CD4-positive, alpha-beta T cell treated with Interleukin-15 for 4 hours (primary cell): ENCODE measurements around the gene ACAD10.
"Not testable (repeated sequence)": the region's sequence is repeated elsewhere in the genome, so short reads cannot be mapped to it uniquely, and the experiment has no call there.

Source experiments
- DNase-seq: peaks from one replicate; pipeline ENCODE4 v3.0.0-alpha.2; 2020; ENCODE audit warnings: low spot score

The ACAD10 gene

GRCh38 chr12:111687255-111687654, 1.4 kb downstream of the ACAD10 start:
- peak; percentile 2 for DNase-seq

GRCh38 chr12:111687952-111688351, 2.1 kb downstream of the ACAD10 start:
- no peak for DNase-seq

- no peak for DNase-seq
These were observed 5.4 kb downstream of the ACAD10 start for GRCh38 chr12:111691262-111691661.

- DNase-seq: no peak
These were observed 6.8 kb downstream of the ACAD10 start for GRCh38 chr12:111692575-111693210.

- no peak for DNase-seq
These were observed 8.0 kb downstream of the ACAD10 start for GRCh38 chr12:111693818-111694217.

GRCh38 chr12:111699962-111700361, 14.1 kb downstream of the ACAD10 start:
- no peak for DNase-seq

GRCh38 chr12:111705672-111706071, 19.8 kb downstream of the ACAD10 start:
- DNase-seq: no peak

- no peak for DNase-seq
These were observed 20.3 kb downstream of the ACAD10 start for GRCh38 chr12:111706145-111706544.

GRCh38 chr12:111715279-111715678, 29.4 kb downstream of the ACAD10 start:
- DNase-seq: no peak

GRCh38 chr12:111719316-111719715, 33.5 kb downstream of the ACAD10 start:
- not testable (repeated sequence) for DNase-seq

- no peak for DNase-seq
These were observed 34.6 kb downstream of the ACAD10 start for GRCh38 chr12:111720457-111720856.

- DNase-seq: not testable (repeated sequence)
These were observed 38.0 kb downstream of the ACAD10 start for GRCh38 chr12:111723646-111724360.

- no peak for DNase-seq
These were observed 42.9 kb downstream of the ACAD10 start for GRCh38 chr12:111728795-111729194.

GRCh38 chr12:111730420-111730819, 44.6 kb downstream of the ACAD10 start:
- DNase-seq: no peak

- no peak for DNase-seq
These were observed 46.9 kb downstream of the ACAD10 start for GRCh38 chr12:111732786-111733185.

- DNase-seq: no peak
These were observed 47.6 kb downstream of the ACAD10 start for GRCh38 chr12:111733340-111733915.

- not testable (repeated sequence) for DNase-seq
These were observed 53.7 kb downstream of the ACAD10 start for GRCh38 chr12:111739524-111739923.

GRCh38 chr12:111741235-111741812, 55.5 kb downstream of the ACAD10 start:
- DNase-seq: no peak

- no peak for DNase-seq
These were observed 59.4 kb downstream of the ACAD10 start for GRCh38 chr12:111745211-111745610.

- DNase-seq: no peak
These were observed 61.5 kb downstream of the ACAD10 start for GRCh38 chr12:111747333-111747732.

- no peak for DNase-seq
These were observed 62.4 kb downstream of the ACAD10 start for GRCh38 chr12:111748151-111748672.

GRCh38 chr12:111748867-111749266, 63.0 kb downstream of the ACAD10 start:
- no peak for DNase-seq

GRCh38 chr12:111749391-111749790, 63.5 kb downstream of the ACAD10 start:
- DNase-seq: no peak
